GM23338 (cell line): ENCODE measurements around the gene HNF1B. TPM values are rescaled to one million over a fixed set of nuclear protein-coding genes. Genes with fewer than 3 reads are reported as not detected.

Source experiments
- ATAC-seq: fragments of 200-7000 bp; cut with Tn5 transposase; 3 replicates; pipeline ENCODE4 v1.9.1; 2020
- DNase-seq: peaks from one replicate; pipeline ENCODE4 v3.0.0-alpha.2; 2015; ENCODE audit warnings: low spot score
- H2AFZ ChIP-seq: fragments of 200-600 bp; sonication (generic); 2 replicates; pipeline ENCODE4 v1.8.0; 2016; ENCODE audit warnings: antibody characterized with exemption, mild to moderate bottlenecking, moderate library complexity
- H3F3A ChIP-seq: fragments of 200-600 bp; sonication (generic); replicated peaks from 2 replicates; pipeline ENCODE4 v1.8.0; 2017; ENCODE audit warnings: antibody characterized with exemption, mixed run types, low read depth
- H3K27ac ChIP-seq: fragments of 200-600 bp; sonication (generic); 2 replicates; pipeline ENCODE4 v1.6.1; 2016; ENCODE audit warnings: low read depth
- H3K27me3 ChIP-seq: fragments of 200-600 bp; sonication (generic); 2 replicates; pipeline ENCODE4 v1.8.0; 2016; ENCODE audit warnings: mild to moderate bottlenecking, mixed run types, moderate library complexity; ENCODE audit not compliant: insufficient read depth
- H3K36me3 ChIP-seq: fragments of 200-600 bp; sonication (generic); 2 replicates; pipeline ENCODE4 v1.8.0; 2016; ENCODE audit warnings: mild to moderate bottlenecking; ENCODE audit not compliant: insufficient read depth
- H3K4me1 ChIP-seq: fragments of 200-600 bp; sonication (generic); 2 replicates; pipeline ENCODE4 v1.8.0; 2016; ENCODE audit warnings: mild to moderate bottlenecking, moderate library complexity; ENCODE audit not compliant: insufficient read depth
- H3K4me2 ChIP-seq: fragments of 200-600 bp; sonication (generic); 2 replicates; pipeline ENCODE4 v1.7.1; 2017; ENCODE audit warnings: mixed run types
- H3K4me3 ChIP-seq: fragments of 200-600 bp; sonication (generic); 2 replicates; pipeline ENCODE4 v1.6.1; 2016; ENCODE audit warnings: mixed run types
- H3K79me2 ChIP-seq: fragments of 200-600 bp; sonication (generic); replicated peaks from 2 replicates; pipeline ENCODE4 v1.8.0; 2017; ENCODE audit warnings: mild to moderate bottlenecking; ENCODE audit not compliant: insufficient read depth
- H3K9me2 ChIP-seq: fragments of 200-600 bp; sonication (generic); 2 replicates; pipeline ENCODE4 v1.8.0; 2017; ENCODE audit not compliant: insufficient read depth
- H4K20me1 ChIP-seq: fragments of 200-600 bp; sonication (generic); replicated peaks from 2 replicates; pipeline ENCODE4 v1.8.0; 2017; ENCODE audit warnings: mild to moderate bottlenecking; ENCODE audit not compliant: insufficient read depth
- H3K27ac Mint-ChIP-seq: 2 replicates; pipeline ENCODE4 v1.8.0; 2020; ENCODE audit warnings: inconsistent platforms, mild to moderate bottlenecking, moderate library complexity, mixed read lengths
- H3K27me3 Mint-ChIP-seq: 3 replicates; pipeline ENCODE4 v1.8.0; 2022; ENCODE audit warnings: low read depth, mild to moderate bottlenecking, moderate library complexity, mixed read lengths, inconsistent platforms; ENCODE audit not compliant: insufficient read depth, poor library complexity
- H3K36me3 Mint-ChIP-seq: 3 replicates; pipeline ENCODE4 v1.8.0; 2021; ENCODE audit warnings: low read depth, mild to moderate bottlenecking, inconsistent platforms, moderate library complexity, mixed read lengths
- H3K4me1 Mint-ChIP-seq: 3 replicates; pipeline ENCODE4 v1.8.0; 2020; ENCODE audit warnings: mild to moderate bottlenecking, inconsistent platforms, mixed read lengths
- H3K4me3 Mint-ChIP-seq: 3 replicates; pipeline ENCODE4 v1.8.0; 2021; ENCODE audit warnings: moderate library complexity, mild to moderate bottlenecking, inconsistent platforms, mixed read lengths
- H3K9me3 Mint-ChIP-seq: 3 replicates; pipeline ENCODE4 v1.8.0; 2020; ENCODE audit warnings: moderate library complexity, mild to moderate bottlenecking, inconsistent platforms, mixed read lengths
- CTCF ChIP-seq, 2 experiments: fragments of 200-600 bp in 1 of 2; sonication (generic) in 1 of 2; conservative IDR thresholded peaks; 2 replicates each; pipeline versions ENCODE4 v1.5.1 to v1.6.1; 2016 to 2017; ENCODE audit warnings: antibody characterized with exemption in 2 of 2, low read depth in 2 of 2, mild to moderate bottlenecking in 2 of 2, moderate library complexity in 1 of 2
- EZH2 ChIP-seq: fragments of 200-600 bp; sonication (generic); IDR thresholded peaks from one replicate; pipeline ENCODE4 v1.8.0; 2017; ENCODE audit warnings: antibody characterized with exemption, mild to moderate bottlenecking, low read depth; ENCODE audit not compliant: unreplicated experiment
- ZNF462 ChIP-seq: fragments of 250-450 bp; sonication (Bioruptor Pico); IDR thresholded peaks from 2 replicates; pipeline ENCODE4 v1.5.0; 2020; ENCODE audit warnings: mild to moderate bottlenecking, moderate library complexity
- polyA plus RNA-seq: library from polyadenylated mRNA; unstranded; fragments of >200 nt; fragmentation: Nextera tagmentation; extraction: Ambion mirVana; gene quantifications from 2 replicates; pipeline ENCODE4 v1.2.1, GENCODE V29; 2016
- total RNA-seq: library from RNA; depleted of rRNA; stranded (reverse); fragments of >200 nt; shearing (Covaris generic); gene quantifications from 2 replicates; pipeline ENCODE4 v1.2.3, GENCODE V29; 2014
- TF ChIP-seq, protein P1 (sequence below): IDR thresholded peaks from 2 replicates; pipeline ENCODE4 v1.6.1; 2016; ENCODE audit warnings: antibody characterized with exemption

Gene HNF1B
- total and polyA plus RNA-seq, 2 experiments from 2014 or later: 0.07 to 0.19 TPM

- H3K27ac ChIP-seq: no peak overlapping the region
- no peaks in the 10 kb centered on the region for H3K27me3 ChIP-seq
- H3K9me2 ChIP-seq: no peaks in the 10 kb centered on the region
- peaks cover 6% of the 10 kb centered on the region; the same call in 2 of the 3 replicates for H3K4me1 Mint-ChIP-seq
- H3K36me3 ChIP-seq: no peaks in the 10 kb centered on the region
- no peak for ATAC-seq
- H3K9me3 Mint-ChIP-seq: peaks cover 14% of the 10 kb centered on the region
- peaks cover 7% of the 10 kb centered on the region for H3K27me3 Mint-ChIP-seq
- no peak overlapping the region for H3K27ac Mint-ChIP-seq
- H2AFZ ChIP-seq: no peak overlapping the region
- H3K4me3 Mint-ChIP-seq: no peak overlapping the region
- H3K4me3 ChIP-seq: no peak overlapping the region
- no peaks in the 10 kb centered on the region for H3K79me2 ChIP-seq
- H3K36me3 Mint-ChIP-seq: peaks cover 5% of the 10 kb centered on the region
- no peaks in the 10 kb centered on the region for H3F3A ChIP-seq
- no peaks in the 10 kb centered on the region for H4K20me1 ChIP-seq
- H3K4me1 ChIP-seq: no peaks in the 10 kb centered on the region
- DNase-seq: no peak
- no peak for TF ChIP-seq CTCF (conservative IDR thresholded peaks at IDR 0.05; ENCODE audit: low read depth in 2 of 2)
- H3K4me2 ChIP-seq: no peak overlapping the region
Observed at GRCh38 chr17:37697381-37697780, 47.5 kb downstream of the HNF1B start.

- Mint-ChIP-seq H3K9me3 (peaks cover 14% of the 10 kb centered on the region), H3K4me3 (no peak overlapping the region), H3K27ac (no peak overlapping the region), H3K36me3 (peaks cover 5% of the 10 kb centered on the region), H3K27me3 (peaks cover 4% of the 10 kb centered on the region), H3K4me1 (peaks cover 6% of the 10 kb centered on the region; the same call in 2 of the 3 replicates)
- Histone ChIP-seq H3K36me3 (no peaks in the 10 kb centered on the region), H3K4me2 (no peak overlapping the region), H3K4me1 (no peaks in the 10 kb centered on the region), H3F3A (no peaks in the 10 kb centered on the region), H4K20me1 (no peaks in the 10 kb centered on the region), H2AFZ (no peak overlapping the region), H3K27ac (no peak overlapping the region), H3K79me2 (no peaks in the 10 kb centered on the region), H3K9me2 (no peaks in the 10 kb centered on the region), H3K4me3 (no peak overlapping the region), H3K27me3 (no peaks in the 10 kb centered on the region)
- no peak for DNase-seq
- no peak for TF ChIP-seq EZH2
- TF ChIP-seq, protein P1, sequence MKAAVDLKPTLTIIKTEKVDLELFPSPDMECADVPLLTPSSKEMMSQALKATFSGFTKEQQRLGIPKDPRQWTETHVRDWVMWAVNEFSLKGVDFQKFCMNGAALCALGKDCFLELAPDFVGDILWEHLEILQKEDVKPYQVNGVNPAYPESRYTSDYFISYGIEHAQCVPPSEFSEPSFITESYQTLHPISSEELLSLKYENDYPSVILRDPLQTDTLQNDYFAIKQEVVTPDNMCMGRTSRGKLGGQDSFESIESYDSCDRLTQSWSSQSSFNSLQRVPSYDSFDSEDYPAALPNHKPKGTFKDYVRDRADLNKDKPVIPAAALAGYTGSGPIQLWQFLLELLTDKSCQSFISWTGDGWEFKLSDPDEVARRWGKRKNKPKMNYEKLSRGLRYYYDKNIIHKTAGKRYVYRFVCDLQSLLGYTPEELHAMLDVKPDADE: no peak
- TF ChIP-seq ZNF462: no peak
- ATAC-seq: no peak
Observed at GRCh38 chr17:37696366-37696765, 48.5 kb downstream of the HNF1B start.
